Sigmoid colon (tissue), 4 donors: ENCODE results near the gene PPFIA4.

ENCODE experiments used
- EP300 ChIP-seq, 4 donors: sonication (generic); formaldehyde crosslinking; IDR thresholded peaks; one replicate each; pipeline ENCODE4 v1.6.1; 2017; ENCODE audit warnings: antibody characterized with exemption in 4 of 4
- POLR2A ChIP-seq, 2 donors: fragments of 450-650 bp; IDR thresholded peaks; one replicate each; pipeline ENCODE4 v1.6.1; 2016; ENCODE audit warnings: antibody characterized with exemption in 2 of 2, mild to moderate bottlenecking in 2 of 2, moderate library complexity in 2 of 2
- POLR2AphosphoS5 ChIP-seq, 4 donors: sonication (generic); formaldehyde crosslinking; IDR thresholded peaks; one replicate each; pipeline ENCODE4 v1.6.1; 2017; ENCODE audit warnings: antibody characterized with exemption in 4 of 4
- TF ChIP-seq, protein P1 (sequence below), 4 experiments: fragments of 450-650 bp in 3 of 4; fragments of 200-600 bp in 1 of 4; IDR thresholded peaks; one replicate each; pipeline ENCODE4 v1.5.1; 2016 to 2019; ENCODE audit warnings: antibody characterized with exemption in 4 of 4, mild to moderate bottlenecking in 3 of 4, moderate library complexity in 2 of 4

DNA sequence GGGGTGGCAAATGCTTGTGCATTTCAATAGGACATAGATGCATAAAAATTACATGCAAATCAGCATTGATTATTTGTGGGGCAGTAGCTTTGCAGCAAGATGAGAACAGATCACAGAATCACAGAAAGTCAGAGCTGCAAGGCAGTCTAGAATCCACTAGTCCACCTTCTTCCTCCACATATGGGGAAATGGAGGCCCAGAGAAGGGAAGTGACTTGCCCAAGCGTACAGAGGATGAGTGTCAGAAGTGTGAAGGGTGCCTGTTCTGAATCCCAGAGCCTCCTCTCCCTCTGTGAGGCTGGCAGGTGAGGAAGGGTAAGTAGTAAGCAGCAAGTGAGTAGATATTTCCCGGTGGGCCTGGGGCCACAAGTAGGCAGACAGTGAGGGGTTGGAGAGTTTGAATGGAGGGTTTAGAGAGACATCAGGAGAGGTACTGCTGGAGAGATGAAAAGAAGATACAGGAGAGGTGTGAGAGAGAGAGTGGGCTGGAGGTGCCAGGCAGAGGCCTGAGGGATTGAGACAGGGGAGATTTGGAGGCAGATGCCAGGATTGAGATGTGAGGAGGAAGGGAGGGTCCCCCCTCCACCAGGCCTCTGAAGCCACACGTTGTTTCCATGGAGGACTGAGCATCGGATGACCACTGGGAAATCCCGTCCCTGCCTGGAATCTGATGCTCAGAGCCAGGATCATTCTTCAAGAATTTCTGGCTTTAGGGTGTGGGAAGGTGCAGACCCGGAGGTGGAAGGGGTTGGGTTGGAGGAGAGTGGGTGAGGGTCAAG is 64.3 kb downstream of the PPFIA4 start:
- TF ChIP-seq, protein P1, sequence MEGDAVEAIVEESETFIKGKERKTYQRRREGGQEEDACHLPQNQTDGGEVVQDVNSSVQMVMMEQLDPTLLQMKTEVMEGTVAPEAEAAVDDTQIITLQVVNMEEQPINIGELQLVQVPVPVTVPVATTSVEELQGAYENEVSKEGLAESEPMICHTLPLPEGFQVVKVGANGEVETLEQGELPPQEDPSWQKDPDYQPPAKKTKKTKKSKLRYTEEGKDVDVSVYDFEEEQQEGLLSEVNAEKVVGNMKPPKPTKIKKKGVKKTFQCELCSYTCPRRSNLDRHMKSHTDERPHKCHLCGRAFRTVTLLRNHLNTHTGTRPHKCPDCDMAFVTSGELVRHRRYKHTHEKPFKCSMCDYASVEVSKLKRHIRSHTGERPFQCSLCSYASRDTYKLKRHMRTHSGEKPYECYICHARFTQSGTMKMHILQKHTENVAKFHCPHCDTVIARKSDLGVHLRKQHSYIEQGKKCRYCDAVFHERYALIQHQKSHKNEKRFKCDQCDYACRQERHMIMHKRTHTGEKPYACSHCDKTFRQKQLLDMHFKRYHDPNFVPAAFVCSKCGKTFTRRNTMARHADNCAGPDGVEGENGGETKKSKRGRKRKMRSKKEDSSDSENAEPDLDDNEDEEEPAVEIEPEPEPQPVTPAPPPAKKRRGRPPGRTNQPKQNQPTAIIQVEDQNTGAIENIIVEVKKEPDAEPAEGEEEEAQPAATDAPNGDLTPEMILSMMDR (IDR thresholded peaks at IDR 0.05), result no peak
- TF ChIP-seq POLR2AphosphoS5 (IDR thresholded peaks at IDR 0.05) (no peak), POLR2A (IDR thresholded peaks at IDR 0.05) (no peak), EP300 (IDR thresholded peaks at IDR 0.05) (no peak)
